ENCODE data around the gene SLC38A2. TPM values are rescaled to one million over a fixed set of nuclear protein-coding genes. Genes with fewer than 3 reads are reported as not detected.

The SLC38A2 gene
- total and polyA plus RNA-seq, 4 donors: 75.0 to 258 (median 128) TPM

- DNase-seq (peak; percentile 76 to 82 (median 80)), ATAC-seq (ENCODE audit: insufficient read depth, low FRiP score) (peak; percentile 44)
- Histone ChIP-seq H3K36me3 (ENCODE audit: control insufficient read depth in 4 of 4, insufficient read depth in 4 of 4, low read length in 4 of 4) (peaks cover 9 to 44% (median 23%) of the 10 kb centered on the region in 4 donors), H3K9me3 (ENCODE audit: control insufficient read depth in 4 of 4, insufficient read depth in 3 of 4, low read length in 3 of 4) (no peaks in the 10 kb centered on the region), H3K27me3 (ENCODE audit: control insufficient read depth in 3 of 3, insufficient read depth in 3 of 3, low read length in 2 of 3) (no peaks in the 10 kb centered on the region), H3K27ac (ENCODE audit: low read depth in 1 of 2, low read length in 1 of 2) (peak overlapping the region; percentile 98 to 99), H3K4me3 (peak overlapping the region; percentile 99), H3K9ac (ENCODE audit: insufficient read depth in 1 of 2, low read length in 2 of 2) (peak overlapping the region; percentile 74 to 87), H3K4me1 (ENCODE audit: control insufficient read depth in 5 of 5, insufficient read depth in 5 of 5, low read length in 5 of 5) (peaks cover 6 to 43% (median 14%) of the 10 kb centered on the region in 5 donors)
- WGBS, 2 donors: 0% methylated on average over 72 to 74 of the region's 74 CpGs
- TF ChIP-seq CTCF (IDR thresholded peaks at IDR 0.05; ENCODE audit: control extremely low read depth, extremely low read depth): no peak
Observed at GRCh38 chr12:46371718-46372543, 642 bp downstream of the SLC38A2 start.

GRCh38 chr12:46370792-46371717 is 1.5 kb downstream of the SLC38A2 start:
- H3K9me3 ChIP-seq (ENCODE audit: control insufficient read depth in 4 of 4, insufficient read depth in 3 of 4, low read length in 3 of 4): no peaks in the 10 kb centered on the region
- no peaks in the 10 kb centered on the region for H3K27me3 ChIP-seq (ENCODE audit: control insufficient read depth in 3 of 3, insufficient read depth in 3 of 3, low read length in 2 of 3)
- 1 to 2% methylated on average over 53 to 54 of the region's 54 CpGs for WGBS, 2 donors
- H3K4me3 ChIP-seq: peak overlapping the region; percentile 99
- H3K4me1 ChIP-seq (ENCODE audit: control insufficient read depth in 5 of 5, insufficient read depth in 5 of 5, low read length in 5 of 5): peaks cover 6 to 48% (median 14%) of the 10 kb centered on the region in 5 donors
- peak overlapping the region; percentile 74 to 90 for H3K9ac ChIP-seq (ENCODE audit: insufficient read depth in 1 of 2, low read length in 2 of 2)
- H3K36me3 ChIP-seq (ENCODE audit: control insufficient read depth in 4 of 4, insufficient read depth in 4 of 4, low read length in 4 of 4): peaks cover 9 to 50% (median 30%) of the 10 kb centered on the region in 4 donors
- DNase-seq (peak; percentile 93 to 95 (median 93)), ATAC-seq (ENCODE audit: insufficient read depth, low FRiP score) (peak; percentile 48)
- TF ChIP-seq CTCF (IDR thresholded peaks at IDR 0.05; ENCODE audit: control extremely low read depth, extremely low read depth): no peak
- H3K27ac ChIP-seq (ENCODE audit: low read depth in 1 of 2, low read length in 1 of 2): peak overlapping the region; percentile 98 to 99

- peaks cover 9 to 55% (median 36%) of the 10 kb centered on the region in 4 donors for H3K36me3 ChIP-seq (ENCODE audit: control insufficient read depth in 4 of 4, insufficient read depth in 4 of 4, low read length in 4 of 4)
- peaks cover 6 to 55% (median 15%) of the 10 kb centered on the region in 5 donors for H3K4me1 ChIP-seq (ENCODE audit: control insufficient read depth in 5 of 5, insufficient read depth in 5 of 5, low read length in 5 of 5)
- H3K4me3 ChIP-seq: peak overlapping the region; percentile 29
- H3K27me3 ChIP-seq (ENCODE audit: control insufficient read depth in 3 of 3, insufficient read depth in 3 of 3, low read length in 2 of 3): no peaks in the 10 kb centered on the region
- H3K9ac ChIP-seq (ENCODE audit: insufficient read depth in 1 of 2, low read length in 2 of 2): peak overlapping the region; percentile 56 to 90
- ATAC-seq (ENCODE audit: insufficient read depth, low FRiP score) (no peak), DNase-seq (no peak)
- TF ChIP-seq CTCF (IDR thresholded peaks at IDR 0.05; ENCODE audit: control extremely low read depth, extremely low read depth): no peak
- 19 to 35% methylated on average over 2 of the region's 2 CpGs for WGBS, 2 donors
- H3K9me3 ChIP-seq (ENCODE audit: control insufficient read depth in 4 of 4, insufficient read depth in 3 of 4, low read length in 3 of 4): no peaks in the 10 kb centered on the region
- no peak overlapping the region for H3K27ac ChIP-seq (ENCODE audit: low read depth in 1 of 2, low read length in 1 of 2)
Observed at GRCh38 chr12:46370380-46370734, 2.2 kb downstream of the SLC38A2 start.

Measured in lung (tissue), 12 donors.